Neural progenitor cell (in vitro differentiated cells): ENCODE results near the gene VEGFA.

ENCODE experiments used
- EZH2 ChIP-seq: fragments of 200-600 bp; sonication (generic); IDR thresholded peaks from 2 replicates; pipeline ENCODE4 v1.6.1; 2017; ENCODE audit warnings: antibody characterized with exemption, mild to moderate bottlenecking, moderate library complexity
- TF ChIP-seq, protein P1 (sequence below): fragments of 200-600 bp; sonication (generic); IDR thresholded peaks from 2 replicates; pipeline ENCODE4 v1.5.1; 2017; ENCODE audit warnings: antibody characterized with exemption, mild to moderate bottlenecking

- no peak for TF ChIP-seq EZH2
- TF ChIP-seq, protein P1, sequence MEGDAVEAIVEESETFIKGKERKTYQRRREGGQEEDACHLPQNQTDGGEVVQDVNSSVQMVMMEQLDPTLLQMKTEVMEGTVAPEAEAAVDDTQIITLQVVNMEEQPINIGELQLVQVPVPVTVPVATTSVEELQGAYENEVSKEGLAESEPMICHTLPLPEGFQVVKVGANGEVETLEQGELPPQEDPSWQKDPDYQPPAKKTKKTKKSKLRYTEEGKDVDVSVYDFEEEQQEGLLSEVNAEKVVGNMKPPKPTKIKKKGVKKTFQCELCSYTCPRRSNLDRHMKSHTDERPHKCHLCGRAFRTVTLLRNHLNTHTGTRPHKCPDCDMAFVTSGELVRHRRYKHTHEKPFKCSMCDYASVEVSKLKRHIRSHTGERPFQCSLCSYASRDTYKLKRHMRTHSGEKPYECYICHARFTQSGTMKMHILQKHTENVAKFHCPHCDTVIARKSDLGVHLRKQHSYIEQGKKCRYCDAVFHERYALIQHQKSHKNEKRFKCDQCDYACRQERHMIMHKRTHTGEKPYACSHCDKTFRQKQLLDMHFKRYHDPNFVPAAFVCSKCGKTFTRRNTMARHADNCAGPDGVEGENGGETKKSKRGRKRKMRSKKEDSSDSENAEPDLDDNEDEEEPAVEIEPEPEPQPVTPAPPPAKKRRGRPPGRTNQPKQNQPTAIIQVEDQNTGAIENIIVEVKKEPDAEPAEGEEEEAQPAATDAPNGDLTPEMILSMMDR, result no peak
These were observed 19.4 kb downstream of the VEGFA start for GRCh38 chr6:43789447-43789846.
